Measurements from ENCODE around the gene PHIP. TPM values are rescaled to one million over a fixed set of nuclear protein-coding genes. Genes with fewer than 3 reads are reported as not detected.
A peak's percentile ranks its signal among the peaks of the same experiment; 100 is the strongest.

PHIP gene
- total RNA-seq, 6 donors from 2014 or later, result 19.3 to 74.7 (median 25.8) TPM

DNA sequence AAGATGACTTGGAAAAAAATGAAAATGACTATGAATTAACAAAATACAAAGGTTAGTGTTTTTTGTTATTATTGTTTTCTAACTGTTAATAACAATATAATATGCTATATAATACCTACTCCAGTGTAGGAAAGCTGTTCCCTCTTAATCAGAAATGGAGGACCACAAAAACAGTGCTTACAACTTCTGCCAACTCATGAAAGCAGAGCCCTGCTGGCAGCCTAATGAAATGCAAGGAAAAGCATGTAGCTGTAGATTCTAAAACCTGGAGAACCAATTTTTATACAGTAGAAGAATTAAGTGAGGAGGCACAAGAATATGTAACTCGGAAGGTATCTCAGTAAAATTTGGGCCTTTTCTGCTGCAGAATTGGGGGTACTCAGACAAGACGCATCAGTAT lies 29.4 kb downstream of the PHIP start:
- H3K27ac ChIP-seq, result no peak overlapping the region
- no peak for TF ChIP-seq POLR2A (IDR thresholded peaks at IDR 0.05)
- TF ChIP-seq, protein P1, sequence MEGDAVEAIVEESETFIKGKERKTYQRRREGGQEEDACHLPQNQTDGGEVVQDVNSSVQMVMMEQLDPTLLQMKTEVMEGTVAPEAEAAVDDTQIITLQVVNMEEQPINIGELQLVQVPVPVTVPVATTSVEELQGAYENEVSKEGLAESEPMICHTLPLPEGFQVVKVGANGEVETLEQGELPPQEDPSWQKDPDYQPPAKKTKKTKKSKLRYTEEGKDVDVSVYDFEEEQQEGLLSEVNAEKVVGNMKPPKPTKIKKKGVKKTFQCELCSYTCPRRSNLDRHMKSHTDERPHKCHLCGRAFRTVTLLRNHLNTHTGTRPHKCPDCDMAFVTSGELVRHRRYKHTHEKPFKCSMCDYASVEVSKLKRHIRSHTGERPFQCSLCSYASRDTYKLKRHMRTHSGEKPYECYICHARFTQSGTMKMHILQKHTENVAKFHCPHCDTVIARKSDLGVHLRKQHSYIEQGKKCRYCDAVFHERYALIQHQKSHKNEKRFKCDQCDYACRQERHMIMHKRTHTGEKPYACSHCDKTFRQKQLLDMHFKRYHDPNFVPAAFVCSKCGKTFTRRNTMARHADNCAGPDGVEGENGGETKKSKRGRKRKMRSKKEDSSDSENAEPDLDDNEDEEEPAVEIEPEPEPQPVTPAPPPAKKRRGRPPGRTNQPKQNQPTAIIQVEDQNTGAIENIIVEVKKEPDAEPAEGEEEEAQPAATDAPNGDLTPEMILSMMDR (IDR thresholded peaks at IDR 0.05), result peak in 5 of 6 experiments; percentile 8 to 33 (median 18)
- H3K4me1 ChIP-seq, result no peaks in the 10 kb centered on the region
- no peaks in the 10 kb centered on the region for H3K27me3 ChIP-seq
- H3K36me3 ChIP-seq, result peaks cover 0 to 30% (median 10%) of the 10 kb centered on the region in 4 donors
- DNase-seq (no peak), ATAC-seq (ENCODE audit: low FRiP score in 2 of 2) (no peak)
- no peaks in the 10 kb centered on the region for H3K9me3 ChIP-seq
- H3K4me3 ChIP-seq, result no peak overlapping the region
- WGBS, 2 donors, result 95 to 100% methylated on average over 2 of the region's 2 CpGs

DNA sequence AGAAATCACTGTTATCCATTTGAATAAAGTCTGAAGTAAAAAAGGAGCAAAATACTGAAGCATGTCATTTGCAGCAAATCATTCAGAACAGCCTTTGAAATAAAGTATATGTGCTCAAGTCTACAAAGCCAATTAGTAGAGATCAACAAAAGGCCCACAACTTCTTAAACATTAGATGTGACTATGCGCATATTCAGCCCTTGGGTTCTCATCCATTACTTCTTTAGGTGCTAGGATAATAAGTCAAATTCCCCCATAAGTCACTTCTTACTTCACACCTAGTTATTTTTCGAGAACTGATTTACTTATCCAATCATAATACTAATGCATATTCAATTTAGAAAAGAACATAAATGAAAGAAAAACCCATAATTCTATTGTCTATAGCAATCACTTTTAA lies 31.0 kb downstream of the PHIP start:
- DNase-seq (no peak), ATAC-seq (ENCODE audit: low FRiP score in 2 of 2) (no peak)
- peaks cover 0 to 16% (median 3%) of the 10 kb centered on the region in 4 donors for H3K36me3 ChIP-seq
- H3K4me3 ChIP-seq, result no peak overlapping the region
- no peaks in the 10 kb centered on the region for H3K4me1 ChIP-seq
- TF ChIP-seq POLR2A (IDR thresholded peaks at IDR 0.05) (no peak), EP300 (IDR thresholded peaks at IDR 0.05) (no peak), POLR2AphosphoS5 (IDR thresholded peaks at IDR 0.05) (no peak)
- TF ChIP-seq, protein P1 (IDR thresholded peaks at IDR 0.05), result no peak
- WGBS, 2 donors, result 98 to 100% methylated on average over 2 of the region's 2 CpGs
- no peak overlapping the region for H3K27ac ChIP-seq
- no peaks in the 10 kb centered on the region for H3K27me3 ChIP-seq
- H3K9me3 ChIP-seq, result no peaks in the 10 kb centered on the region

DNA sequence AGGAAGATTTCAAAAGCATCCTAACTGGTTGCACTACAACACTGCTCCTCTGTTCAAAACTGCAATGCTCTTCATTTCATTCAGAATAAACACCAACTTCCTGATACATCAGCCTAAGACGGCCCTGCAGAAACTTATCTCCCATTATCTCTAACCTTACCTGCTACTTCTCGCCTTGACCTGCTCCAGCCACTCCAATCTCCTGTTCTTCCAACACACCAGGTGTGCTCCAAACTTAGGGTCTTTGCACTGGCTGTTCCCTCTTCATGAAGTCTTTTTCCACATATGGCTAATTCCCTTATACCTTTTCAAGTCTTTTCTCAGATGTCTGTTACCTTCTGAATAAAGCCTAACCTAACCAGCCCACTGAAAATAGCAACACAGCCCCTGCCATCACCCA lies 32.1 kb downstream of the PHIP start:
- no peaks in the 10 kb centered on the region for H3K4me1 ChIP-seq
- H3K36me3 ChIP-seq, result peaks cover 0 to 17% (median 0%) of the 10 kb centered on the region in 4 donors
- ATAC-seq (ENCODE audit: low FRiP score in 2 of 2), result no peak
- DNase-seq, result no peak
- no peaks in the 10 kb centered on the region for H3K9me3 ChIP-seq
- H3K4me3 ChIP-seq, result no peak overlapping the region
- WGBS, 2 donors, result 49 to 58% methylated on average over 2 of the region's 2 CpGs
- TF ChIP-seq POLR2A (IDR thresholded peaks at IDR 0.05), result no peak
- TF ChIP-seq POLR2AphosphoS5 (IDR thresholded peaks at IDR 0.05), result no peak
- no peak for TF ChIP-seq EP300 (IDR thresholded peaks at IDR 0.05)
- TF ChIP-seq, protein P1 (IDR thresholded peaks at IDR 0.05), result no peak
- no peaks in the 10 kb centered on the region for H3K27me3 ChIP-seq
- no peak overlapping the region for H3K27ac ChIP-seq

DNA sequence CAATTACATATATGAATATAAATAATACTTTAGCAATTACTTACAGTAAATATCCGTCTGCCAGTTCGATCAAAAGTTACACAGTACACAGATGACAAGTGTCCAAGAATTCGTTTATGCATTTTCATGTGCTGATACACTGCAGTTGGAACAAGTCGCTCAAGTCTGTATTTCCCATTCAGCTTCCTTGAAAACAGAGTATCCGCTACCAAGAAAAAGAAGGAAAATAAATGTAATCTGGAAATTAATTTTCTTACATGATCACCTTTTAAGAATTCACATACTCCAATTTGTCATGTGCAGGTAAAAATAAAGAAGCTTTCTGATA lies 35.3 kb downstream of the PHIP start:
- no peak for ATAC-seq (ENCODE audit: low FRiP score in 2 of 2)
- Histone ChIP-seq H3K9me3 (no peaks in the 10 kb centered on the region), H3K4me3 (no peak overlapping the region), H3K27me3 (no peaks in the 10 kb centered on the region), H3K27ac (peak overlapping the region in 1 of 4 donors; percentile 7), H3K4me1 (no peaks in the 10 kb centered on the region), H3K36me3 (peaks cover 0 to 31% (median 0%) of the 10 kb centered on the region in 4 donors)
- no peak for TF ChIP-seq POLR2AphosphoS5 (IDR thresholded peaks at IDR 0.05)
- no peak for DNase-seq
- WGBS, 2 donors, result 61 to 66% methylated on average over 5 of the region's 5 CpGs

DNA sequence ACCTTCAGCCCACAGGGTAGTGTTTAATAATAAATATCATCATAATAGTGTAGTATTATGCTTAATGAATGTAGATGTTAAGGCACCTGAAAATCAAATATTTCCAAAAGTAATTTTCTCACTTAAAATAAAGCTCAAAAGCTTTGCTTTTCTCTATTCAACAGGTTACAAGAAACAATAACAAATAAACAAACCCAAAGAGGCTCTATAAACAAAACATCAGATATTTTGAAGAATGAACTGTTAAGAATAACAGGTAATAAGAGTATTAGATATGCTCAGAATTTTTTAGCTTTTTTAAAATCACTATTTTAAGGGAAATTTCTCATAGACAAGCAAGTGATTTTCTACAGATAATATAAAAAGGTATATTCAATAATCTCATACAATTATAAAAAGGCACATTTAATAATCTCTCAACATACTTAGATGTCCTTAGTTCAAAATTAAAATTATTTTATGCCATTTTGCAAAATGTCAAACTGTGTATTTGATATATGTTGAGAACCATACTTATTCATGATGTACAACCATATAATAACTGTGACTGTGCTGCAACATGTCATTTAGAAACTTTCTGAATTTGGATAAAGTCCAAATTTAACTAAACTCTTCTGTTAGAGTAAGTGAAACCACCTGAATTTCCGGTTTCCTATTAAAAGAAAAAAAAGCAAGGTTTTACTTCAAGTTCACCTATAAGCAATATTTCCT lies 35.8 kb downstream of the PHIP start:
- H3K27ac ChIP-seq, result no peak overlapping the region
- ATAC-seq (ENCODE audit: low FRiP score in 2 of 2) (no peak), DNase-seq (no peak)
- no peak overlapping the region for H3K4me3 ChIP-seq
- H3K4me1 ChIP-seq, result no peaks in the 10 kb centered on the region
- no peaks in the 10 kb centered on the region for H3K9me3 ChIP-seq
- peaks cover 0 to 31% (median 0%) of the 10 kb centered on the region in 4 donors for H3K36me3 ChIP-seq
- WGBS, 2 donors, result 48 to 52% methylated on average over 1 of the region's 1 CpG
- H3K27me3 ChIP-seq, result no peaks in the 10 kb centered on the region
- TF ChIP-seq, protein P1 (IDR thresholded peaks at IDR 0.05), result no peak
- TF ChIP-seq POLR2AphosphoS5 (IDR thresholded peaks at IDR 0.05) (no peak), POLR2A (IDR thresholded peaks at IDR 0.05) (no peak)

Measured in upper lobe of left lung (tissue), 6 donors.